T follicular helper cell (primary cell): ENCODE data around the gene UQCRQ.

Source experiments
- DNase-seq: peaks from one replicate; pipeline ENCODE4 v3.0.0-alpha.2; 2020; ENCODE audit warnings: low read depth

Gene UQCRQ

GRCh38 chr5:132909702-132910101 is 43.3 kb downstream of the UQCRQ start:
- DNase-seq = no peak

- DNase-seq = no peak
These were observed 49.2 kb downstream of the UQCRQ start for GRCh38 chr5:132915681-132916080.

GRCh38 chr5:132916086-132916485 is 49.6 kb downstream of the UQCRQ start:
- DNase-seq = no peak
